Right lobe of liver (tissue), 4 donors: ENCODE results near the gene WDFY2.
"Not testable (repeated sequence)": the region's sequence is repeated elsewhere in the genome, so short reads cannot be mapped to it uniquely, and the experiment has no call there.

Experiments used
- POLR2A ChIP-seq: fragments of 450-650 bp; IDR thresholded peaks from one replicate; pipeline ENCODE4 v1.6.1; 2017; ENCODE audit warnings: antibody characterized with exemption, mild to moderate bottlenecking
- TF ChIP-seq, protein P1 (sequence below), 4 donors: fragments of 200-600 bp in 3 of 4; fragments of 450-650 bp in 1 of 4; IDR thresholded peaks; one replicate each; pipeline versions ENCODE4 v1.5.1 to v1.8.0; 2016 to 2022; ENCODE audit warnings: antibody characterized with exemption in 4 of 4, mild to moderate bottlenecking in 2 of 4
- donor health status: DM: no; HTN: no; CAD: no.
- donor health status: DM: no; HTN: no; CAD: no.
- donor health status: DM: no; HTN: yes; CAD: no.

DNA sequence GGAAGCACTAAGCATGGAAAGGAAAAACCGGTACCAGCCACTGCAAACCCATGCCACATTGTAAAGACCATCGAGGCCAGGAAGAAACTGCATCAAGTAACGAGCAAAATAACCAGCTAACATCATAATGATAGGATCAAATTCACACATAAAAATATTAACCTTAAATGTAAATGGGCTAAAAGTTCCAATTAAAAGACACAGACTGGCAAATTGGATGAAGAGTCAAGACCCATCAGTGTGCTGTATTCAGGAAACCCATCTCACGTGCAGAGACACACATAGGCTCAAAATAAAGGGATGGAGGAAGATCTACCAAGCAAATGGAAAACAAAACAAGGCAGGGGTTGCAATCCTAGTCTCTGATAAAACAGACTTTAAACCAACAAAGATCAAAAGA is 15.3 kb upstream of the WDFY2 start:
- TF ChIP-seq, protein P1, sequence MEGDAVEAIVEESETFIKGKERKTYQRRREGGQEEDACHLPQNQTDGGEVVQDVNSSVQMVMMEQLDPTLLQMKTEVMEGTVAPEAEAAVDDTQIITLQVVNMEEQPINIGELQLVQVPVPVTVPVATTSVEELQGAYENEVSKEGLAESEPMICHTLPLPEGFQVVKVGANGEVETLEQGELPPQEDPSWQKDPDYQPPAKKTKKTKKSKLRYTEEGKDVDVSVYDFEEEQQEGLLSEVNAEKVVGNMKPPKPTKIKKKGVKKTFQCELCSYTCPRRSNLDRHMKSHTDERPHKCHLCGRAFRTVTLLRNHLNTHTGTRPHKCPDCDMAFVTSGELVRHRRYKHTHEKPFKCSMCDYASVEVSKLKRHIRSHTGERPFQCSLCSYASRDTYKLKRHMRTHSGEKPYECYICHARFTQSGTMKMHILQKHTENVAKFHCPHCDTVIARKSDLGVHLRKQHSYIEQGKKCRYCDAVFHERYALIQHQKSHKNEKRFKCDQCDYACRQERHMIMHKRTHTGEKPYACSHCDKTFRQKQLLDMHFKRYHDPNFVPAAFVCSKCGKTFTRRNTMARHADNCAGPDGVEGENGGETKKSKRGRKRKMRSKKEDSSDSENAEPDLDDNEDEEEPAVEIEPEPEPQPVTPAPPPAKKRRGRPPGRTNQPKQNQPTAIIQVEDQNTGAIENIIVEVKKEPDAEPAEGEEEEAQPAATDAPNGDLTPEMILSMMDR (IDR thresholded peaks at IDR 0.05) = not testable (repeated sequence)
- not testable (repeated sequence) for TF ChIP-seq POLR2A
